HL-60 (cell line): ENCODE data around the gene SVIL.

Experiments
- CTCF ChIP-seq: IDR thresholded peaks from one replicate; pipeline ENCODE4 v1.5.1; 2011; ENCODE audit warnings: low read length, control low read depth, inconsistent platforms; ENCODE audit not compliant: insufficient read depth
- GABPA ChIP-seq: IDR thresholded peaks from 2 replicates; pipeline ENCODE4 v1.6.1; 2012; ENCODE audit warnings: low read depth
- POLR2AphosphoS5 ChIP-seq: IDR thresholded peaks from 2 replicates; pipeline ENCODE4 v1.6.1; 2012; ENCODE audit warnings: low read depth
- TF ChIP-seq, protein P1 (sequence below): IDR thresholded peaks from 2 replicates; pipeline ENCODE4 v1.6.1; 2012; ENCODE audit warnings: low read depth; ENCODE audit not compliant: insufficient replicate concordance

GRCh38 chr10:29446327-29446726 lies 188.4 kb downstream of the SVIL start:
- no peak for TF ChIP-seq CTCF
- TF ChIP-seq POLR2AphosphoS5 = no peak
- TF ChIP-seq, protein P1, sequence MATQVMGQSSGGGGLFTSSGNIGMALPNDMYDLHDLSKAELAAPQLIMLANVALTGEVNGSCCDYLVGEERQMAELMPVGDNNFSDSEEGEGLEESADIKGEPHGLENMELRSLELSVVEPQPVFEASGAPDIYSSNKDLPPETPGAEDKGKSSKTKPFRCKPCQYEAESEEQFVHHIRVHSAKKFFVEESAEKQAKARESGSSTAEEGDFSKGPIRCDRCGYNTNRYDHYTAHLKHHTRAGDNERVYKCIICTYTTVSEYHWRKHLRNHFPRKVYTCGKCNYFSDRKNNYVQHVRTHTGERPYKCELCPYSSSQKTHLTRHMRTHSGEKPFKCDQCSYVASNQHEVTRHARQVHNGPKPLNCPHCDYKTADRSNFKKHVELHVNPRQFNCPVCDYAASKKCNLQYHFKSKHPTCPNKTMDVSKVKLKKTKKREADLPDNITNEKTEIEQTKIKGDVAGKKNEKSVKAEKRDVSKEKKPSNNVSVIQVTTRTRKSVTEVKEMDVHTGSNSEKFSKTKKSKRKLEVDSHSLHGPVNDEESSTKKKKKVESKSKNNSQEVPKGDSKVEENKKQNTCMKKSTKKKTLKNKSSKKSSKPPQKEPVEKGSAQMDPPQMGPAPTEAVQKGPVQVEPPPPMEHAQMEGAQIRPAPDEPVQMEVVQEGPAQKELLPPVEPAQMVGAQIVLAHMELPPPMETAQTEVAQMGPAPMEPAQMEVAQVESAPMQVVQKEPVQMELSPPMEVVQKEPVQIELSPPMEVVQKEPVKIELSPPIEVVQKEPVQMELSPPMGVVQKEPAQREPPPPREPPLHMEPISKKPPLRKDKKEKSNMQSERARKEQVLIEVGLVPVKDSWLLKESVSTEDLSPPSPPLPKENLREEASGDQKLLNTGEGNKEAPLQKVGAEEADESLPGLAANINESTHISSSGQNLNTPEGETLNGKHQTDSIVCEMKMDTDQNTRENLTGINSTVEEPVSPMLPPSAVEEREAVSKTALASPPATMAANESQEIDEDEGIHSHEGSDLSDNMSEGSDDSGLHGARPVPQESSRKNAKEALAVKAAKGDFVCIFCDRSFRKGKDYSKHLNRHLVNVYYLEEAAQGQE = no peak
- no peak for TF ChIP-seq GABPA
